GM12878 (cell line): ENCODE results near the gene SPATA20. TPM values are rescaled to one million over a fixed set of nuclear protein-coding genes. Genes with fewer than 3 reads are reported as not detected.

Source experiments
- ATAC-seq: fragments of 200-7000 bp; cut with Tn5 transposase; 3 replicates; pipeline ENCODE4 v1.9.1; 2020; ENCODE audit warnings: mild to moderate bottlenecking, moderate library complexity
- BruUV-seq: library from RNA; stranded (reverse); fragments of 400-500 nt; replicated peaks from 2 replicates; lab custom pipeline; 2021; lab: Mats Ljungman, UMichigan
- CTCF ChIA-PET: fragments of 300-600 bp; sonication (Branson Sonifier 250); formaldehyde crosslinking; extraction: SDS; loops from one replicate; lab custom pipeline; 2021; ENCODE audit warnings: inconsistent platforms; lab: Yijun Ruan, JAX
- POLR2A ChIA-PET: fragments of 350-600 bp; formaldehyde crosslinking; extraction: SDS; loops from one replicate; lab custom pipeline; 2021; ENCODE audit warnings: inconsistent platforms; lab: Charles Lee
- RAD21 ChIA-PET: fragments of 300-600 bp; sonication (Branson Sonifier 250); formaldehyde crosslinking; loops from one replicate; lab custom pipeline; 2023; ENCODE audit warnings: antibody characterized with exemption; ENCODE audit not compliant: unreplicated experiment; lab: Charles Lee
- SMC1A ChIA-PET: fragments of 300-600 bp; sonication (Branson Sonifier 250); formaldehyde crosslinking; loops from one replicate; lab custom pipeline; 2023; ENCODE audit not compliant: unreplicated experiment, uncharacterized antibody; lab: Charles Lee
- DNase-seq: peaks from one replicate; pipeline ENCODE4 v3.0.0-alpha.2; 2011; ENCODE audit warnings: low read depth, low spot score
- FAIRE-seq: peaks from 3 replicates; lab custom pipeline; 2011; peaks lifted over from hg19 to GRCh38; lab: Jason Lieb, UNC
- H2AFZ ChIP-seq: 2 replicates; pipeline ENCODE4 v1.6.0; 2011; ENCODE audit warnings: low read depth, low read length, control low read depth; ENCODE audit not compliant: control insufficient read depth
- H3K27ac ChIP-seq: 2 replicates; pipeline ENCODE4 v1.5.1; 2011; ENCODE audit warnings: control low read depth; ENCODE audit not compliant: control insufficient read depth, insufficient read depth
- H3K27me3 ChIP-seq, 2 experiments: replicated peaks in 1 of 2; 2 replicates each; pipeline versions ENCODE4 v1.6.0 to v1.6.1; 2011; ENCODE audit warnings: low read length in 1 of 2; ENCODE audit not compliant: control insufficient read depth in 2 of 2, insufficient read depth in 2 of 2
- H3K36me3 ChIP-seq, 2 experiments: 2 replicates each; pipeline ENCODE4 v1.5.1; 2011; ENCODE audit warnings: low read length in 1 of 2; ENCODE audit not compliant: control insufficient read depth in 2 of 2, insufficient read depth in 2 of 2
- H3K4me1 ChIP-seq: 2 replicates; pipeline ENCODE4 v1.6.1; 2011; ENCODE audit warnings: mild to moderate bottlenecking, low read length, moderate library complexity, mixed read lengths; ENCODE audit not compliant: control insufficient read depth, insufficient read depth
- H3K4me2 ChIP-seq: 2 replicates; pipeline ENCODE4 v1.6.0; 2011; ENCODE audit warnings: control low read depth; ENCODE audit not compliant: control insufficient read depth, insufficient read depth
- H3K4me3 ChIP-seq: fragments of 200-600 bp; sonication (generic); 2 replicates; pipeline ENCODE4 v1.5.1; 2016
- H3K79me2 ChIP-seq: 2 replicates; pipeline ENCODE4 v1.6.0; 2011; ENCODE audit warnings: low read length; ENCODE audit not compliant: control insufficient read depth, insufficient read depth
- H3K9ac ChIP-seq: 2 replicates; pipeline ENCODE4 v1.8.0; 2011; ENCODE audit warnings: low read length, control low read depth, mixed read lengths; ENCODE audit not compliant: control insufficient read depth, insufficient read depth
- H3K9me3 ChIP-seq: replicated peaks from 3 replicates; pipeline ENCODE4 v1.5.1; 2011; ENCODE audit warnings: mild to moderate bottlenecking, low read length; ENCODE audit not compliant: control insufficient read depth, insufficient read depth
- H4K20me1 ChIP-seq: 2 replicates; pipeline ENCODE4 v1.6.0; 2011; ENCODE audit not compliant: control insufficient read depth, insufficient read depth
- BMI1 ChIP-seq: fragments of 450-650 bp; IDR thresholded peaks from 2 replicates; pipeline ENCODE4 v1.6.1; 2016; ENCODE audit warnings: mild to moderate bottlenecking, moderate library complexity, borderline replicate concordance
- CHD1 ChIP-seq: IDR thresholded peaks from 2 replicates; pipeline ENCODE4 v1.6.1; 2012; ENCODE audit warnings: low read depth, low read length, improper control_type of control experiment
- CREB1 ChIP-seq: IDR thresholded peaks from 2 replicates; pipeline ENCODE4 v1.6.1; 2012; ENCODE audit warnings: low read depth, mild to moderate bottlenecking, inconsistent platforms
- E4F1 ChIP-seq: fragments of 450-650 bp; IDR thresholded peaks from 2 replicates; pipeline ENCODE4 v1.6.1; 2018; ENCODE audit warnings: borderline replicate concordance, mild to moderate bottlenecking; ENCODE audit not compliant: partially characterized antibody
- KAT2A ChIP-seq: conservative IDR thresholded peaks from 2 replicates; pipeline ENCODE4 v1.6.1; 2011; ENCODE audit warnings: low read depth, low read length; ENCODE audit not compliant: control insufficient read depth
- NBN ChIP-seq: fragments of 450-650 bp; IDR thresholded peaks from 2 replicates; pipeline ENCODE4 v1.6.1; 2016
- NFIC ChIP-seq: IDR thresholded peaks from 2 replicates; pipeline ENCODE4 v1.6.1; 2012; ENCODE audit warnings: low read depth, mild to moderate bottlenecking, inconsistent platforms, low read length, moderate library complexity
- NFYA ChIP-seq: IDR thresholded peaks from 2 replicates; pipeline ENCODE4 v1.6.1; 2011; ENCODE audit warnings: low read depth, mild to moderate bottlenecking, low read length, improper control_type of control experiment, borderline replicate concordance
- SIX5 ChIP-seq: IDR thresholded peaks from 2 replicates; pipeline ENCODE4 v1.6.1; 2011; ENCODE audit warnings: mild to moderate bottlenecking, low read depth, low read length, moderate library complexity; ENCODE audit not compliant: severe bottlenecking
- SP1 ChIP-seq: IDR thresholded peaks from one replicate; pipeline ENCODE4 v1.6.1; 2011; ENCODE audit warnings: low read depth, low read length
- SREBF1 ChIP-seq: IDR thresholded peaks from 2 replicates; pipeline ENCODE4 v1.6.1; 2012; ENCODE audit warnings: mild to moderate bottlenecking, low read length
- ZBTB33 ChIP-seq: fragments of 450-650 bp; IDR thresholded peaks from 2 replicates; pipeline ENCODE4 v1.6.1; 2017; ENCODE audit warnings: mild to moderate bottlenecking
- WGBS: methylation state at CpG from one replicate; pipeline ENCODE4 v1.1.6; 2016; ENCODE audit warnings: low lambda C conversion rate; ENCODE audit not compliant: insufficient replicate concordance, insufficient coverage; ENCODE audit errors: missing lambda C conversion rate; 5-methylcytosine and 5-hydroxymethylcytosine counted together
- in situ Hi-C: fragments of 300-500 bp; cut with MboI; formaldehyde crosslinking; loops from 9 replicates; pipeline ENCODE4 v1.14.3; 2018; ENCODE audit warnings: mixed read lengths
- intact Hi-C: fragments of 100-400 bp; cut with micrococcal nuclease; formaldehyde crosslinking; loops from one replicate; pipeline ENCODE4 v1.14.2; 2022; ENCODE audit not compliant: unreplicated experiment
- polyA plus RNA-seq, 11 experiments: library from polyadenylated mRNA; depleted of rRNA in 4 of 11; unstranded in 6 of 11; stranded (reverse) in 5 of 11; fragments of >200 nt; fragmentation: Nextera tagmentation in 4 of 11; fragmentation: Illumina TruSeq in 1 of 11; extraction: Ambion mirVana in 4 of 11; extraction: Trizol in 1 of 11; gene quantifications; 1 replicate in 1 of 11; 2 replicates in 10 of 11; pipeline versions ENCODE4 v1.2.1 to v1.2.3, GENCODE V29; 2011 to 2016; ENCODE audit warnings: inconsistent platforms in 2 of 11, missing spikeins in 2 of 11, low read depth in 1 of 11
- total RNA-seq, 4 experiments: library from RNA; depleted of rRNA in 3 of 4; stranded (reverse); fragments of >200 nt in 3 of 4; fragmentation: Illumina TruSeq in 1 of 4; extraction: Trizol in 1 of 4; gene quantifications; 2 replicates each; pipeline versions ENCODE4 v1.2.1 to v1.2.3, GENCODE V29; 2013 to 2021

Gene SPATA20
- total and polyA plus RNA-seq, 10 of the 15 experiments (the other 5 are each of a cell fraction or from before 2014, with no cell fraction given): 2.1 to 69.8 (median 26.6) TPM

GRCh38 chr17:50593321-50593720 is 46.3 kb downstream of the SPATA20 start:
- intact Hi-C loops: no loop called here
- ATAC-seq (no peak), DNase-seq (no peak), FAIRE-seq (no peak)
- Histone ChIP-seq H4K20me1 (no peaks in the 10 kb centered on the region), H3K36me3 (no peaks in the 10 kb centered on the region), H3K4me1 (no peaks in the 10 kb centered on the region), H3K4me2 (no peak overlapping the region), H3K4me3 (no peak overlapping the region), H3K79me2 (no peaks in the 10 kb centered on the region), H3K9me3 (no peaks in the 10 kb centered on the region), H3K9ac (no peak overlapping the region), H3K27me3 (no peaks in the 10 kb centered on the region; a peak in 2 of 4 replicates), H3K27ac (no peak overlapping the region), H2AFZ (no peak overlapping the region)
- ChIA-PET CTCF (no interaction called here), RAD21 (no interaction called here), POLR2A (no interaction called here), SMC1A (no interaction called here)
- 19% methylated on average over 10 of the region's 10 CpGs for WGBS
- TF ChIP-seq SIX5 (no peak), NFIC (no peak), BMI1 (peak; percentile 19; the same call in 1 of the 2 replicates)
- in situ Hi-C loops: loop anchor here (5.0 kb wide), 1 partner anchor 51 kb away; no protein-coding TSS in a partner anchor
- BruUV-seq: no TSS peak

GRCh38 chr17:50594128-50594823 is 47.3 kb downstream of the SPATA20 start:
- ChIA-PET CTCF (interaction anchor here (0.6 kb wide), 1 partner anchor 108 kb away, joined by 5 read pairs; no protein-coding TSS in a partner anchor), SMC1A (no interaction called here), POLR2A (no interaction called here), RAD21 (no interaction called here)
- WGBS: 23% methylated on average over 11 of the region's 11 CpGs
- H3K9ac ChIP-seq: no peak overlapping the region
- TF ChIP-seq SREBF1 (no peak), CHD1 (no peak), SP1 (no peak), CREB1 (no peak), NBN (no peak), ZBTB33 (no peak), NFYA (no peak), KAT2A (no peak), E4F1 (no peak)
- no peak overlapping the region for H3K27ac ChIP-seq
- H3K79me2 ChIP-seq: no peaks in the 10 kb centered on the region
- no peaks in the 10 kb centered on the region for H4K20me1 ChIP-seq
- BruUV-seq: no TSS peak
- ATAC-seq: no peak
- in situ Hi-C loops (loop anchor here (5.0 kb wide), 1 partner anchor 52 kb away; no protein-coding TSS in a partner anchor), intact Hi-C loops (no loop called here)
- H3K4me2 ChIP-seq: no peak overlapping the region
- H3K4me1 ChIP-seq: no peaks in the 10 kb centered on the region
- no peaks in the 10 kb centered on the region for H3K36me3 ChIP-seq
- no peak overlapping the region for H2AFZ ChIP-seq
- no peak overlapping the region for H3K4me3 ChIP-seq
- DNase-seq: no peak
- FAIRE-seq: no peak
- H3K9me3 ChIP-seq: no peaks in the 10 kb centered on the region
- H3K27me3 ChIP-seq: no peaks in the 10 kb centered on the region
